Motor neuron (in vitro differentiated cells): ENCODE results near the gene ARHGAP5. TPM values are rescaled to one million over a fixed set of nuclear protein-coding genes. Genes with fewer than 3 reads are reported as not detected.
"Not testable (repeated sequence)": the region's sequence is repeated elsewhere in the genome, so short reads cannot be mapped to it uniquely, and the experiment has no call there.

Experiments
- ATAC-seq, 8 experiments: fragments of 200-7000 bp; cut with Tn5 transposase; replicated peaks in 6 of 8; 2 replicates each; pipeline ENCODE4 v1.8.0; 2021; ENCODE audit warnings: mild to moderate bottlenecking in 8 of 8, moderate library complexity in 8 of 8
- H3K27ac ChIP-seq, 2 donors: fragments of 250-450 bp; sonication (Bioruptor Pico); 2 replicates each; pipeline ENCODE4 v1.9.0; 2021; ENCODE audit warnings: antibody characterized with exemption in 2 of 2, mild to moderate bottlenecking in 2 of 2, moderate library complexity in 1 of 2
- H3K4me1 ChIP-seq, 2 donors: fragments of 250-450 bp; sonication (Bioruptor Pico); replicated peaks in 1 of 2; 2 replicates each; pipeline ENCODE4 v1.6.1; 2021; ENCODE audit warnings: antibody characterized with exemption in 2 of 2, mild to moderate bottlenecking in 2 of 2, moderate library complexity in 1 of 2
- H3K4me3 ChIP-seq, 5 donors: fragments of 250-450 bp; sonication (Bioruptor Pico); 2 replicates each; pipeline ENCODE4 v1.9.0; 2021; ENCODE audit warnings: antibody characterized with exemption in 5 of 5, mild to moderate bottlenecking in 5 of 5, moderate library complexity in 4 of 5
- WGBS, 10 experiments: fragments of 450-650 bp; shearing (Covaris generic); methylation state at CpG; one replicate each; pipeline ENCODE4 v1.0.0; 2022; 5-methylcytosine and 5-hydroxymethylcytosine counted together
- in situ Hi-C, 9 experiments: fragments of 400-800 bp; cut with MboI; loops; one replicate each; pipeline ENCODE4 v1.15.0; 2021; ENCODE audit warnings: low sequenced_read_pairs in 9 of 9, low pct_unique_long_range_greater_than_20kb in 2 of 9; ENCODE audit not compliant: unreplicated experiment in 9 of 9
- total RNA-seq, 8 experiments: library from RNA; unstranded; fragments of 300-600 nt; gene quantifications; 2 replicates each; pipeline versions ENCODE4 v1.2.3 to v1.2.4, GENCODE V29; 2022

The ARHGAP5 gene
- total RNA-seq, 8 experiments from 2014 or later: 36.1 to 156 (median 122) TPM

- ATAC-seq, in situ Hi-C loops, H3K4me1 ChIP-seq, H3K4me3 ChIP-seq, H3K27ac ChIP-seq: not testable (repeated sequence)
- 100% methylated on average over 1 of the region's 5 CpGs; no CpG with 5 or more reads in 9 of the 10 experiments for WGBS, 10 experiments
Measured at GRCh38 chr14:32131689-32132088, 54.6 kb downstream of the ARHGAP5 start.

GRCh38 chr14:32134448-32135097 is 57.5 kb downstream of the ARHGAP5 start:
- in situ Hi-C loops: no loop called here
- no peak overlapping the region for H3K4me3 ChIP-seq
- no peak overlapping the region for H3K27ac ChIP-seq
- peak in 6 of 8 experiments; percentile 53 to 81 (median 66) for ATAC-seq
- WGBS, 10 experiments: 4 to 92% (median 82%) methylated on average over 1 to 3 of the region's 3 CpGs
- no peaks in the 10 kb centered on the region for H3K4me1 ChIP-seq

GRCh38 chr14:32136027-32136825 is 59.1 kb downstream of the ARHGAP5 start:
- ATAC-seq: no peak
- in situ Hi-C loops: no loop called here
- no peak overlapping the region for H3K27ac ChIP-seq
- no peaks in the 10 kb centered on the region for H3K4me1 ChIP-seq
- 90 to 100% (median 100%) methylated on average over 1 to 2 of the region's 2 CpGs for WGBS, 10 experiments
- H3K4me3 ChIP-seq: no peak overlapping the region

GRCh38 chr14:32137313-32137712 is 60.2 kb downstream of the ARHGAP5 start:
- Histone ChIP-seq H3K4me3 (no peak overlapping the region), H3K27ac (no peak overlapping the region), H3K4me1 (no peaks in the 10 kb centered on the region)
- in situ Hi-C loops: no loop called here
- ATAC-seq: no peak
- 89 to 100% (median 94%) methylated on average over 2 to 4 of the region's 4 CpGs for WGBS, 10 experiments

GRCh38 chr14:32137892-32138291 is 60.8 kb downstream of the ARHGAP5 start:
- ATAC-seq: no peak
- 89 to 100% (median 100%) methylated on average over 1 of the region's 1 CpG; no CpG with 5 or more reads in 7 of the 10 experiments for WGBS, 10 experiments
- in situ Hi-C loops: no loop called here
- Histone ChIP-seq H3K27ac (no peak overlapping the region), H3K4me3 (no peak overlapping the region), H3K4me1 (no peaks in the 10 kb centered on the region)

GRCh38 chr14:32142341-32142740 is 65.2 kb downstream of the ARHGAP5 start:
- in situ Hi-C loops: no loop called here
- 86 to 100% (median 100%) methylated on average over 1 of the region's 1 CpG; no CpG with 5 or more reads in 1 of the 10 experiments for whole genome bisulfite sequencing, 10 experiments
- Histone ChIP-seq H3K27ac (no peak overlapping the region), H3K4me1 (no peaks in the 10 kb centered on the region), H3K4me3 (no peak overlapping the region)
- peak in 1 of 8 experiments; percentile 29 for ATAC-seq

GRCh38 chr14:32142754-32143437 is 65.8 kb downstream of the ARHGAP5 start:
- Histone ChIP-seq H3K4me3 (no peak overlapping the region), H3K4me1 (no peaks in the 10 kb centered on the region), H3K27ac (no peak overlapping the region)
- 40 to 100% (median 93%) methylated on average over 1 to 6 of the region's 7 CpGs; no CpG with 5 or more reads in 2 of the 10 experiments for WGBS, 10 experiments
- in situ Hi-C loops: no loop called here
- no peak for ATAC-seq

- Histone ChIP-seq H3K27ac (no peak overlapping the region), H3K4me1 (no peaks in the 10 kb centered on the region), H3K4me3 (no peak overlapping the region)
- no peak for ATAC-seq
- in situ Hi-C loops: no loop called here
- 51 to 100% (median 88%) methylated on average over 1 to 2 of the region's 2 CpGs; no CpG with 5 or more reads in 1 of the 10 experiments for WGBS, 10 experiments
Measured at GRCh38 chr14:32150392-32150791, 73.3 kb downstream of the ARHGAP5 start.

DNA sequence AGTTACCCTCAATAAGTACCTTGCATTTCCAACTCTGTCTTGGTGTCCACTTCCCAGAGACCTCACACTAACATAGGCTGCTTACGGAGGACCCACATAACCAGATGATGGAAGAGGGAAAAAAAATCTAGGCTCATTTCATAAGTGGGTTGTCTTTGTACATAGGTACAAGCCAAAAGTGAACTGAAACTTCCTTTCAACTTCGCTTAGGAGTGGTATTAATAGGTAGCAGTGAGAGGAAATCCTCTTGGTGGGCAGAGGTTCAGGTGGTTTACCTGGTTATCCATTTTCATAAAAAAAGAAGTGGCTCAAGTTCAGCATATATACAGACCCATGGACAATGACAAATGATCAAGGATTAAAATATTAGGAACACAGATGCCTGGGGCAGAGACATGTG is 88.9 kb downstream of the ARHGAP5 start:
- no peak overlapping the region for H3K4me3 ChIP-seq
- ATAC-seq: no peak
- in situ Hi-C loops: no loop called here
- WGBS, 10 experiments: 71 to 100% (median 84%) methylated on average over 1 to 2 of the region's 2 CpGs; no CpG with 5 or more reads in 6 of the 10 experiments
- H3K27ac ChIP-seq: no peak overlapping the region
- no peaks in the 10 kb centered on the region for H3K4me1 ChIP-seq

DNA sequence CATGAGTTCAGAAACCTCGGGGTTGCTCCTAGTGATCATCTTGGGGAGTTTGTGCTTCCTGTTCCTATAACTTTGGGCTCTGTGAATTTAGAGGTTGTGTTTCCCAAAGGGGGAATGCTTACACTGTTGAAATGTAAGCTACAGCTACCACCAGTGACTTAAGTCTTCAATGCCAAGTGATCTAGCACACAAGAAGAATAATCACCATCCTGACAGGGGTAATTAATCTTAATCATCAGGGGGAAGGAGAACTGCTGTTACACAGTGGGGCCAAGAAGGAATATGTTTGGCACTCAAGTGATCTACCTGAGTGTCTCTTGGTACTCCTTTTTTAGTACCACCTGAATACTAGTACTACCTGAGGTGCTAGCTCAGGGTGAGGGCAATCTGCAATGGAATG is 89.8 kb downstream of the ARHGAP5 start:
- H3K4me1 ChIP-seq: no peaks in the 10 kb centered on the region
- WGBS, 10 experiments: 20 to 88% (median 54%) methylated on average over 1 of the region's 1 CpG; no CpG with 5 or more reads in 6 of the 10 experiments
- ATAC-seq: no peak
- H3K4me3 ChIP-seq: no peak overlapping the region
- in situ Hi-C loops: no loop called here
- no peak overlapping the region for H3K27ac ChIP-seq

DNA sequence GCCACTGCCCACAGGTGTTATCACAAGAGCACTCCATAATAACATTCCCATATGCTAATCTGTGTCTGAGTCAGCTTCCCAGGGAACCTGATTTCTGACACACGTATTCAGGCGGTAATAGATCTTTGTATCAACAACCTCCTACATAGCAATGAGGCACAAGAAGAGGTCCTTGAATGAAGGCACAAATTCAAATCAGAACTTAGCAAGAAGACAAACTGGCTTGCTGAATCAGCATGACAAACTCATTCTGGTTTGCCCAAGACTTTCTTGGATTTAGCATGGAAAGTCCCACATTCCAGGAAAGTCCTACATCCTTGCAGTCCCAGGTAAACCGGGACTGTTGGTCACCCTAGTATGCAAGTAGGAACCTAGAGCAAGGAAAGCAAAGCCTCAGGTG is 90.8 kb downstream of the ARHGAP5 start:
- H3K4me1 ChIP-seq: no peaks in the 10 kb centered on the region
- no peak overlapping the region for H3K4me3 ChIP-seq
- WGBS, 10 experiments: 60 to 83% (median 68%) methylated on average over 1 to 3 of the region's 3 CpGs; no CpG with 5 or more reads in 6 of the 10 experiments
- no peak overlapping the region for H3K27ac ChIP-seq
- peak in 2 of 8 experiments; percentile 33 to 47 for ATAC-seq
- in situ Hi-C loops: no loop called here

- ATAC-seq: no peak
- no peaks in the 10 kb centered on the region for H3K4me1 ChIP-seq
- no peak overlapping the region for H3K27ac ChIP-seq
- in situ Hi-C loops: no loop called here
- no peak overlapping the region for H3K4me3 ChIP-seq
- WGBS, 10 experiments: 33 to 100% (median 82%) methylated on average over 1 to 3 of the region's 3 CpGs
Measured at GRCh38 chr14:32169191-32169590, 92.1 kb downstream of the ARHGAP5 start.

- no peak overlapping the region for H3K4me3 ChIP-seq
- 83 to 100% (median 93%) methylated on average over 1 to 5 of the region's 5 CpGs; no CpG with 5 or more reads in 4 of the 10 experiments for WGBS, 10 experiments
- H3K4me1 ChIP-seq: no peaks in the 10 kb centered on the region
- in situ Hi-C loops: no loop called here
- no peak for ATAC-seq
- H3K27ac ChIP-seq: no peak overlapping the region
Measured at GRCh38 chr14:32171469-32171868, 94.4 kb downstream of the ARHGAP5 start.
